K562 (cell line): ENCODE results near the gene ANKRD6. TPM values are rescaled to one million over a fixed set of nuclear protein-coding genes. Genes with fewer than 3 reads are reported as not detected.

ENCODE experiments used
- ATAC-seq: fragments of 200-7000 bp; cut with Tn5 transposase; 3 replicates; pipeline ENCODE4 v1.9.1; 2020; ENCODE audit warnings: moderate library complexity
- BruUV-seq: library from RNA; stranded (reverse); fragments of 400-500 nt; replicated peaks from 2 replicates; lab custom pipeline; 2021; lab: Mats Ljungman, UMichigan
- CTCF ChIA-PET: fragments of 300-600 bp; formaldehyde crosslinking; extraction: SDS; loops from one replicate; lab custom pipeline; 2021; ENCODE audit warnings: low intra/inter-chr PET ratio; lab: Yijun Ruan, JAX
- POLR2A ChIA-PET: fragments of 300-600, 350-650 bp; sonication (Branson Sonifier 250); formaldehyde crosslinking; extraction: SDS; loops from one replicate; lab custom pipeline; 2021; ENCODE audit warnings: antibody characterized with exemption, inconsistent platforms; lab: Yijun Ruan, JAX
- DNase-seq, 4 experiments: peaks; one replicate each; pipeline versions ENCODE4 v3.0.0 to v3.0.0-alpha.2; 2011 to 2018; ENCODE audit warnings: low spot score in 3 of 4, mixed read lengths in 3 of 4; ENCODE audit errors: extremely low read depth in 1 of 4
- FAIRE-seq: peaks from 2 replicates; lab custom pipeline; 2011; peaks lifted over from hg19 to GRCh38; lab: Jason Lieb, UNC
- H2AFZ ChIP-seq: 2 replicates; pipeline ENCODE4 v1.6.0; 2011; ENCODE audit warnings: low read depth, low read length, control low read depth, inconsistent platforms
- H3K27ac ChIP-seq: fragments of 200-600 bp; 3 replicates; pipeline ENCODE4 v1.8.0; 2011; ENCODE audit warnings: low read depth, mild to moderate bottlenecking, control low read depth, inconsistent platforms, low read length, moderate library complexity, mixed read lengths; ENCODE audit errors: extremely low read depth
- H3K27me3 ChIP-seq, 2 experiments: fragments of 300-600 bp in 1 of 2; 2 replicates in 1 of 2; 3 replicates in 1 of 2; pipeline versions ENCODE4 v1.6.0 to v1.8.0; 2011; ENCODE audit warnings: inconsistent platforms in 2 of 2, low read length in 2 of 2, mild to moderate bottlenecking in 1 of 2, mixed read lengths in 1 of 2, moderate library complexity in 1 of 2; ENCODE audit not compliant: control insufficient read depth in 2 of 2, insufficient read depth in 2 of 2
- H3K36me3 ChIP-seq: fragments of 300-600 bp; 3 replicates; pipeline ENCODE4 v1.8.0; 2011; ENCODE audit warnings: mild to moderate bottlenecking, low read length, inconsistent platforms; ENCODE audit not compliant: control insufficient read depth, insufficient read depth
- H3K4me1 ChIP-seq, 2 experiments: fragments of 200-600 bp in 1 of 2; replicated peaks in 1 of 2; 2 replicates in 1 of 2; 3 replicates in 1 of 2; pipeline versions ENCODE4 v1.5.1 to v1.8.0; 2011; ENCODE audit warnings: inconsistent platforms in 2 of 2, low read length in 2 of 2, mild to moderate bottlenecking in 1 of 2, mixed read lengths in 1 of 2, moderate library complexity in 1 of 2; ENCODE audit not compliant: control insufficient read depth in 2 of 2, insufficient read depth in 2 of 2
- H3K4me2 ChIP-seq: 2 replicates; pipeline ENCODE4 v1.6.1; 2011; ENCODE audit warnings: low read length, control low read depth, inconsistent platforms, mixed read lengths; ENCODE audit not compliant: insufficient read depth
- H3K4me3 ChIP-seq: fragments of 200-600 bp; sonication (generic), shearing (Covaris generic); 2 replicates; pipeline ENCODE4 v1.5.1; 2016; ENCODE audit warnings: control low read depth, inconsistent platforms
- H3K79me2 ChIP-seq: fragments of 200-600 bp; 3 replicates; pipeline ENCODE4 v1.8.0; 2011; ENCODE audit warnings: low read length, inconsistent platforms; ENCODE audit not compliant: control insufficient read depth, insufficient read depth
- H3K9ac ChIP-seq, 2 experiments: 2 replicates each; pipeline versions ENCODE4 v1.6.0 to v1.6.1; 2011; ENCODE audit warnings: low read depth in 2 of 2, low read length in 2 of 2, control low read depth in 1 of 2, inconsistent platforms in 1 of 2, mild to moderate bottlenecking in 1 of 2, mixed read lengths in 1 of 2; ENCODE audit not compliant: insufficient read depth in 1 of 2
- H3K9me1 ChIP-seq: one replicate; pipeline ENCODE4 v1.6.0; 2011; ENCODE audit warnings: inconsistent platforms, mild to moderate bottlenecking, low read length, moderate library complexity; ENCODE audit not compliant: control insufficient read depth, insufficient read depth
- H3K9me3 ChIP-seq: replicated peaks from 2 replicates; pipeline ENCODE4 v1.5.1; 2011; ENCODE audit warnings: low read depth, low read length, inconsistent platforms; ENCODE audit not compliant: control insufficient read depth, insufficient read depth
- H4K20me1 ChIP-seq: replicated peaks from 2 replicates; pipeline ENCODE4 v1.6.1; 2011; ENCODE audit warnings: low read length, inconsistent platforms, mixed read lengths; ENCODE audit not compliant: control insufficient read depth, insufficient read depth
- CBX3 ChIP-seq, 2 experiments: IDR thresholded peaks; 1 replicate in 1 of 2; 2 replicates in 1 of 2; pipeline ENCODE4 v1.6.1; 2012; ENCODE audit warnings: inconsistent platforms in 2 of 2, low read length in 2 of 2, borderline replicate concordance in 1 of 2, control low read depth in 1 of 2
- FOXJ2 ChIP-seq: fragments of 200-800 bp; sonication (Bioruptor generic); IDR thresholded peaks from 2 replicates; pipeline ENCODE4 v1.6.1; 2016; ENCODE audit warnings: missing genetic modification characterization, missing compliant biosample characterization
- HES1 ChIP-seq: fragments of 450-650 bp; IDR thresholded peaks from 2 replicates; pipeline ENCODE4 v1.6.1; 2016; ENCODE audit warnings: low read depth, mild to moderate bottlenecking, moderate library complexity
- MECOM ChIP-seq: fragments of 250-450 bp; sonication (Bioruptor Pico); IDR thresholded peaks from 2 replicates; pipeline ENCODE4 v1.8.0; 2022; ENCODE audit warnings: inconsistent platforms
- MLLT1 ChIP-seq, 2 experiments: fragments of 450-650 bp; IDR thresholded peaks; 2 replicates each; pipeline ENCODE4 v1.6.1; 2016
- ZNF586 ChIP-seq: fragments of 450-650 bp; formaldehyde crosslinking; conservative IDR thresholded peaks from 2 replicates; pipeline ENCODE4 v1.4.0; 2020; ENCODE audit warnings: mild to moderate bottlenecking, moderate library complexity
- ZNF655 ChIP-seq: fragments of 250-450 bp; sonication (Bioruptor Pico); IDR thresholded peaks from 2 replicates; pipeline ENCODE4 v1.5.0; 2021
- WGBS: fragments of 100-300 bp; shearing (Covaris generic); methylation state at CpG from one replicate; pipeline ENCODE4 v1.1.6; 2016; ENCODE audit warnings: low coverage, mixed read lengths; ENCODE audit not compliant: insufficient coverage; ENCODE audit errors: missing lambda C conversion rate; 5-methylcytosine and 5-hydroxymethylcytosine counted together
- in situ Hi-C: fragments of 300-500 bp; cut with MboI; formaldehyde crosslinking; loops from 4 replicates; pipeline ENCODE4 v1.15.0; 2018; ENCODE audit warnings: inconsistent platforms, mixed read lengths
- intact Hi-C: fragments of 100-400 bp; cut with micrococcal nuclease; formaldehyde crosslinking; loops from 2 replicates; pipeline ENCODE4 v1.14.2; 2022
- polyA plus RNA-seq, 8 experiments: library from polyadenylated mRNA; depleted of rRNA in 4 of 8; stranded (reverse) in 5 of 8; unstranded in 3 of 8; fragments of >200 nt; fragmentation: Nextera tagmentation in 2 of 8; fragmentation: Illumina TruSeq in 1 of 8; extraction: Ambion mirVana in 2 of 8; extraction: Trizol in 1 of 8; gene quantifications; 2 replicates each; pipeline versions ENCODE4 v1.2.1 to v1.2.3, GENCODE V29; 2011 to 2014; ENCODE audit warnings: inconsistent platforms in 1 of 8, missing spikeins in 1 of 8
- total RNA-seq, 7 experiments: library from RNA; depleted of rRNA in 6 of 7; stranded (reverse); fragments of >200 nt in 6 of 7; fragmentation: Illumina TruSeq in 2 of 7; extraction: Trizol in 2 of 7; gene quantifications; 2 replicates each; pipeline versions ENCODE4 v1.2.1 to v1.2.3, GENCODE V29; 2011 to 2021; ENCODE audit warnings: low replicate concordance in 1 of 7
- TF ChIP-seq, protein P1 (sequence below), 2 experiments: fragments of 200-800 bp in 1 of 2; sonication (Bioruptor generic) in 1 of 2; sonication (generic) in 1 of 2; formaldehyde crosslinking in 1 of 2; IDR thresholded peaks in 1 of 2; conservative IDR thresholded peaks in 1 of 2; 2 replicates each; pipeline versions ENCODE4 v1.5.0 to v1.6.1; 2016 to 2020; ENCODE audit warnings: missing compliant biosample characterization in 1 of 2, missing genetic modification characterization in 1 of 2, missing genetic modification reagents in 1 of 2

The ANKRD6 gene
- total and polyA plus RNA-seq, 9 of the 15 experiments (the other 6 are each of a cell fraction or from before 2014, with no cell fraction given), result 0.04 to 0.22 (median 0.08) TPM; not detected in 4

DNA sequence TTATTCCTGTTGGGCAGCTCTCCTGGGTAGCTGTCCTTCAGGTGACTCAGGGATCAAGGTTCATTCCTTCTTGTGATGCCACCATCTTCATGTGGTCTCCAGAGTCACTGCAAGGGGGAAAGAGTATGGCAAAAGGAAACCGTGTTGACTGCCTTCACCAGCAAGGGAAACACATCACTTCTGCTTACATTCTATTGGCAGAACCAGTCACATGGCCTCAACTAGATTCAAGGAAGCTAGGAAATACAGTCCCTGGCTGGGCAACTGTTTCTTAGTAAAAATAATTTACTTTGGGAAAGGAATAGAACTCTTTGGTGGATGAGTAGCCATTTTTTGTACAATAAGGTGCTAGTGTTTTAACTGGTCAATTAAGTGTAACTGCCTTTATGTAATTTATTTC lies 5.3 kb downstream of the ANKRD6 start (continued):
- TF ChIP-seq MLLT1 (IDR thresholded peaks at IDR 0.05), result no peak
- TF ChIP-seq, protein P1, sequence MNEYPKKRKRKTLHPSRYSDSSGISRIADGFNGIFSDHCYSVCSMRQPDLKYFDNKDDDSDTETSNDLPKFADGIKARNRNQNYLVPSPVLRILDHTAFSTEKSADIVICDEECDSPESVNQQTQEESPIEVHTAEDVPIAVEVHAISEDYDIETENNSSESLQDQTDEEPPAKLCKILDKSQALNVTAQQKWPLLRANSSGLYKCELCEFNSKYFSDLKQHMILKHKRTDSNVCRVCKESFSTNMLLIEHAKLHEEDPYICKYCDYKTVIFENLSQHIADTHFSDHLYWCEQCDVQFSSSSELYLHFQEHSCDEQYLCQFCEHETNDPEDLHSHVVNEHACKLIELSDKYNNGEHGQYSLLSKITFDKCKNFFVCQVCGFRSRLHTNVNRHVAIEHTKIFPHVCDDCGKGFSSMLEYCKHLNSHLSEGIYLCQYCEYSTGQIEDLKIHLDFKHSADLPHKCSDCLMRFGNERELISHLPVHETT (CRISPR knock-in tag; conservative IDR thresholded peaks at IDR 0.05 in 1 of 2, IDR thresholded peaks at IDR 0.05 in 1 of 2), result no peak
- TF ChIP-seq ZNF586 (CRISPR knock-in tag), result no peak
- TF ChIP-seq HES1, result no peak

DNA sequence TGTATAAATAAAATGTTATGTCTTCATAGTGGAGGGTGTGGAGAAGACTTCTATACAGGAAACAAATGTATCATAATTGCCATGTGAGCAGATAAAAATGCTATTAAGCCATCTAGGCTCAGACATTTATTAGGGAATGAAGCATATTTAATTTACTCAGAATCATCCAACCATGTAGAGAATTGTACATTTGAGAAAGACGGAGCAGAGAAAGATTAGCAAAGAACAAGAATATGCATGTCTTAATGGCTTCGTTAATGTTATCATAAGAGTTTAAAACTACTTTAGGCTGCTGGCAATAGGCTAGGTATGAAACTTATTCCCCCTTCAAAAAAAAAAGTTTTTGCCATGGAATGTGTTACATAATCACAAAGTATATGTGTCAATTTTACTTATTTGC lies 6.1 kb downstream of the ANKRD6 start:
- CTCF ChIA-PET, result no interaction called here
- no peak overlapping the region for H3K4me3 ChIP-seq
- POLR2A ChIA-PET, result no interaction called here
- in situ Hi-C loops, result no loop called here
- no peak overlapping the region for H3K27ac ChIP-seq
- ATAC-seq (no peak), DNase-seq (no peak), FAIRE-seq (no peak)
- 7% methylated on average over 2 of the region's 2 CpGs for WGBS
- H3K4me2 ChIP-seq, result no peak overlapping the region
- H4K20me1 ChIP-seq, result 0 out of 2 replicates have a peak, but pooled peaks cover 4% of the 10 kb centered on the region
- intact Hi-C loops, result no loop called here
- no peaks in the 10 kb centered on the region for H3K4me1 ChIP-seq
- no peak for TF ChIP-seq MECOM (CRISPR knock-in tag)
- no peak for TF ChIP-seq FOXJ2 (tag)
- no peak for TF ChIP-seq ZNF655
- TF ChIP-seq CBX3 (IDR thresholded peaks at IDR 0.05; ENCODE audit: borderline replicate concordance in 1 of 2, low read length in 2 of 2), result no peak
- no peaks in the 10 kb centered on the region for H3K9me3 ChIP-seq
- no peak overlapping the region for H2AFZ ChIP-seq
- peaks cover 15 to 18% of the 10 kb centered on the region in 2 experiments; a peak in 4 of 5 replicates for H3K27me3 ChIP-seq
- no peaks in the 10 kb centered on the region for H3K79me2 ChIP-seq
- no peaks in the 10 kb centered on the region for H3K9me1 ChIP-seq
- H3K36me3 ChIP-seq, result no peaks in the 10 kb centered on the region
- no peak overlapping the region for H3K9ac ChIP-seq
- BruUV-seq, result no TSS peak
